RWPE1 (cell line): Measurements from ENCODE around the gene ABCG2.
"Not testable (repeated sequence)": the region's sequence is repeated elsewhere in the genome, so short reads cannot be mapped to it uniquely, and the experiment has no call there.

Experiments used
- CTCF ChIA-PET: fragments of 350-600 bp; sonication (Branson Sonifier 250); formaldehyde crosslinking; extraction: SDS; loops from one replicate; lab custom pipeline; 2021; lab: Yijun Ruan, JAX
- POLR2A ChIA-PET: fragments of 400-600 bp; formaldehyde crosslinking; extraction: SDS; loops from one replicate; lab custom pipeline; 2020; ENCODE audit warnings: antibody characterized with exemption; ENCODE audit not compliant: low non-redundant PET; lab: Yijun Ruan, JAX
- DNase-seq: peaks from one replicate; pipeline ENCODE4 v3.0.0; 2012; ENCODE audit warnings: low spot score
- H3K27ac ChIP-seq: fragments of 450-650 bp; 2 replicates; pipeline ENCODE4 v1.5.1; 2017
- TF ChIP-seq, protein P1 (sequence below): fragments of 450-650 bp; conservative IDR thresholded peaks from 2 replicates; pipeline ENCODE4 v1.5.1; 2017; ENCODE audit warnings: low read depth, mild to moderate bottlenecking

The ABCG2 gene

DNA sequence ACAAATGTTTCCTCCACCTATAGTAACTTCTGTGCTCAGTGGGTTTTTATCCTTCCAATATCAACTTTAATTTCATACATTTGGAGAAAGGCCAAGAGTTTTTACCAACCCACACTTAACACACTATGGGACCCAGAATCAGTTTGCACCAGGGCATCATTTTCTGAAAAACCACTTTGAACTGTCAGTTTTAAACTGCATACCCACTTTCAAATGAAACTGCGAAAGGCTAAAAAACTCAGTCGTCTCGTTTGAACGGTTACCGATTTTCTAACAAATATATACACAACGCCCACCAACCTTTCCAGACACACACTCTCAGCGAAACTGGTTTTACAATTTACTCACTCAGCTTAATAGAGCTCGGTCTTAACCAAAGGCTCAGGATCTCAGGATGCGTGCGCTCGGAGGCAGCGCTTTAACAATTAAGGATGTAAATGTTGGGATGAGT, 376 bp downstream of the ABCG2 start:
- ChIA-PET POLR2A (interaction anchor here (0.5 kb wide), 1 partner anchor 738 kb away, joined by 3 read pairs; no protein-coding TSS in a partner anchor), CTCF (interaction anchor here (0.7 to 0.8 kb wide), 2 partner anchors 49 to 104 kb away, joined by 3 read pairs; no protein-coding TSS in a partner anchor)
- TF ChIP-seq, protein P1, sequence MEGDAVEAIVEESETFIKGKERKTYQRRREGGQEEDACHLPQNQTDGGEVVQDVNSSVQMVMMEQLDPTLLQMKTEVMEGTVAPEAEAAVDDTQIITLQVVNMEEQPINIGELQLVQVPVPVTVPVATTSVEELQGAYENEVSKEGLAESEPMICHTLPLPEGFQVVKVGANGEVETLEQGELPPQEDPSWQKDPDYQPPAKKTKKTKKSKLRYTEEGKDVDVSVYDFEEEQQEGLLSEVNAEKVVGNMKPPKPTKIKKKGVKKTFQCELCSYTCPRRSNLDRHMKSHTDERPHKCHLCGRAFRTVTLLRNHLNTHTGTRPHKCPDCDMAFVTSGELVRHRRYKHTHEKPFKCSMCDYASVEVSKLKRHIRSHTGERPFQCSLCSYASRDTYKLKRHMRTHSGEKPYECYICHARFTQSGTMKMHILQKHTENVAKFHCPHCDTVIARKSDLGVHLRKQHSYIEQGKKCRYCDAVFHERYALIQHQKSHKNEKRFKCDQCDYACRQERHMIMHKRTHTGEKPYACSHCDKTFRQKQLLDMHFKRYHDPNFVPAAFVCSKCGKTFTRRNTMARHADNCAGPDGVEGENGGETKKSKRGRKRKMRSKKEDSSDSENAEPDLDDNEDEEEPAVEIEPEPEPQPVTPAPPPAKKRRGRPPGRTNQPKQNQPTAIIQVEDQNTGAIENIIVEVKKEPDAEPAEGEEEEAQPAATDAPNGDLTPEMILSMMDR = no peak
- peak; percentile 23 for DNase-seq
- H3K27ac ChIP-seq = no peak overlapping the region

DNA sequence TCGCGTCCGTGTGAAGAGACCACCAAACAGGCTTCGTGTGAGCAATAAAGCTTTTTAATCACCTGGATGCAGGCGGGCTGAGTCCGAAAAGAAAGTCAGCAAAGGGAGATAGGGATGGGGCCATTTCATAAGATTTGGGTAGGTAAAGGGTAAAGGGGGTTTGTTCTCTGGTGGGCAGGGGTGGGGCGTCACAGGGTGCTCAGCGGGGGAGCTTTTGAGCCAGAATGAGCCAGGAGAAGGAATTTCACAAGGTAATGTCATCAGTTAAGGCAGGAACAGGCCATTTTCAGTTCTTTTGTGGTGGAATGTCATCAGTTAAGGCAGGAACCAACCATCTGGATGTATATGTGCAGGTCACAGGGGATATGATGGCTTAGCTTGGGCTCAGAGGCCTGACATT, 6.1 kb downstream of the ABCG2 start:
- CTCF ChIA-PET, H3K27ac ChIP-seq, DNase-seq, POLR2A ChIA-PET: not testable (repeated sequence)

DNA sequence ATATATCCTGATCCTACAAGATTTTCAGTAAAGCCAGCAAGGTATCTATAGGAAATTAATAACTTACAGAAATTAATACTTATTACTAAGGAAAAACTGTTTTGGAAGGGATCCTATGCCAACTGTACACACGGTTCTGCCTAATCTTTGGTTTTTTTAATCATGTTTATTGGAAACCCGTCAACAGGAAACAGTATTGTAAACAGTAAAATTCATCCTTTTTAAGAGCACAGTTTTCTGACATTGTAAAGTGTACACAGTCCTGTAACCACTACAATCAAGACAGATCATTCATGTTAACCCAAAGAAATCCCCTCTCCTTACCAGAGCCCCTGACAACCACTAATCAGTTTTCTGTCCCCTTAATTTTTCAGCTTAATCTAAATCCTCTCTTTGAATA, 9.9 kb downstream of the ABCG2 start:
- no peak for DNase-seq
- H3K27ac ChIP-seq = no peak overlapping the region
- ChIA-PET CTCF (interaction anchor here (0.8 kb wide), 1 partner anchor 11 kb away, joined by 3 read pairs; no protein-coding TSS in a partner anchor), POLR2A (no interaction called here)
- TF ChIP-seq, protein P1 = no peak

DNA sequence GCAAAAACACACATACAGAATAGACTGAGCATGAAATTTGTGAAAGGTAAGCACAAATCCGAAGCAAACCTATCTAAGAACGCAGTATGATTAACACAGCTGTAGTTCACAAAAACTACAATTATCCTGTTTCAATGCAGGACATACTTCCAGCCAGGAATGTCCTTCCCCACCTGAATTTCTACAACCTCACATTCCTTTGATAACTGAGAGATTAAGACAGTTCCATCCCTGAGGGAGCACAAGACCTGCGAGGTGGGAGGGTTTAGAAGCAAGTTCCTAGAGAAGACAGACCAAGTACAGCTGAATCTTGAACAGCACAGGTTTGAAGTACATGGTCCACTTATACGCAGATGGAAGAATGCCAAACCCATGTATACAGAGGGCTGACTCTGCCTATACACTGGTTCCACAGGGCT, 10.6 kb downstream of the ABCG2 start:
- TF ChIP-seq, protein P1 = no peak
- POLR2A ChIA-PET = no interaction called here
- DNase-seq = no peak
- H3K27ac ChIP-seq = no peak overlapping the region
- CTCF ChIA-PET = interaction anchor here (0.8 kb wide), 1 partner anchor 11 kb away, joined by 3 read pairs; no protein-coding TSS in a partner anchor

DNA sequence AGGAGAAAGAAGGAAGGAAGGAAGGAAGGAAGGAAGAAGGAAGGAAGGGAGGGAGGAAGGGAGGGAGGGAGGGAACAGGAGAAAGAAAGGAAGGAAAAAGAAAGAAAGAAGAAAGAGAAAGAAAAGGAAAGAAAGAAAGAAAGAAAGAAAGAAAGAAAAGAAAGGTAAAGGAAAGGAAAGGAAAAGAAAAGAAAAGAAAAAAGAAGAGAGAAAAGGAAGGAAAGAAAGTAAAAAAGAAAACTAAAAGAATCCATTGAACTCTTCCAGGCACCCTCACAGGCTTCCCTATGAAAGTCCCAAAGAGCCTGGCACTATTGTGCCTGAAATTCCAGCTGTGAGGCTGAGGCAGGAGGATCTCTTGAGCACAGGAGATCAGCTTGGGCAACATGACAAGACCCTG, 11.5 kb downstream of the ABCG2 start:
- H3K27ac ChIP-seq = no peak overlapping the region
- ChIA-PET POLR2A (no interaction called here), CTCF (no interaction called here)
- TF ChIP-seq, protein P1 = no peak
- no peak for DNase-seq

DNA sequence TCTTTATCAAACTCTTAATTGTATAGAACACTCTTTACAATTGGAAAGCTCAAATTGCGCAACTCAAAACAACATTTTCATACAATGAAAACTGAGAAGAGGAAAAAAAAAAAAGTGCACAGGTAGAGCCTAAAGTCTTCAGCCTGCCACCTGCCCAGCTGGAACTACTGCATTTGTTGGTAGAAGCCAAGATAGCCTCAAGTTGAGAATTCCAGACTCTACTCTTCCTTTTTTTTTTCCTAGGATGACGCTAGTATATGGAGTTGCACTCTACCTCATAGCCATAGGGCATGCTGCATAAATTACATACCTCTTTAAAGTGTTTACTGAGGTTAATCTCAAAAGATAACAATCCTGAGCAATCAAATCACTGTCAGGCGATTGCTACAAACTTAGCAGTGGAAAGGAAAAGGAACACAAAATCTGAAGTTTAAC, 13.6 kb downstream of the ABCG2 start:
- peak; percentile 37 for DNase-seq
- POLR2A ChIA-PET = no interaction called here
- no peak overlapping the region for H3K27ac ChIP-seq
- CTCF ChIA-PET = no interaction called here
- TF ChIP-seq, protein P1 = no peak

DNA sequence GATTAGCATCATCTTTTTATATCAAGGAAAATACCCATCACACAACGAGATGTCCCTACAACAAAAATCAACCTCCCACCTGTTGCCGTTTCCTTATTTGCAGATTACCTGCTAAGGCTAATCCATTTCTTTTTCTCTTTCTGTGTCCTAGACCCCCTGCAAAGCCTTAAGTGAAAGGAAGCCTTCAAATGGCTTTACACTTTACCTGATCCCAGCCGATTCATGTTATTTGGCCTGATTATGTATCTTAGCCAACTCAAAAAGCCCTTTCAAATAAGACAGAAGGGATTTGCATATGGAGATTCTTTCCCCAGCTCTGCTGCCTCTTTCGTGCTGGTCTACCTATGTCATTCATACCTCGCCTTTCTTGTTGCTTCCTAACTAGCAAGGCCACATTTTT, 14.4 kb downstream of the ABCG2 start:
- POLR2A ChIA-PET = no interaction called here
- H3K27ac ChIP-seq = no peak overlapping the region
- DNase-seq = no peak

More for the DNA sequence above, 14.4 kb downstream of the ABCG2 start:
- TF ChIP-seq, protein P1 = no peak
- CTCF ChIA-PET = interaction anchor here (0.5 kb wide), 1 partner anchor 28 kb away, joined by 4 read pairs; no protein-coding TSS in a partner anchor
